HG03097 (cell line): ENCODE measurements around the gene RFX5.
"Not testable (repeated sequence)": the region's sequence is repeated elsewhere in the genome, so short reads cannot be mapped to it uniquely, and the experiment has no call there.

Source experiments
- ATAC-seq: cut with Tn5 transposase; IDR thresholded peaks from one replicate; pipeline ENCODE4 v1.9.1; 2021; ENCODE audit not compliant: unreplicated experiment, low FRiP score

The RFX5 gene

GRCh38 chr1:151346769-151347522 lies at the start of gene RFX5:
Gene RFX5 (minus strand): TSS chr1:151347252. CDS start chr1:151346320, 932 bp downstream.
- peak; percentile 90 for ATAC-seq

GRCh38 chr1:151396265-151396664 lies 49.2 kb upstream of the RFX5 start:
- ATAC-seq: not testable (repeated sequence)

DNA sequence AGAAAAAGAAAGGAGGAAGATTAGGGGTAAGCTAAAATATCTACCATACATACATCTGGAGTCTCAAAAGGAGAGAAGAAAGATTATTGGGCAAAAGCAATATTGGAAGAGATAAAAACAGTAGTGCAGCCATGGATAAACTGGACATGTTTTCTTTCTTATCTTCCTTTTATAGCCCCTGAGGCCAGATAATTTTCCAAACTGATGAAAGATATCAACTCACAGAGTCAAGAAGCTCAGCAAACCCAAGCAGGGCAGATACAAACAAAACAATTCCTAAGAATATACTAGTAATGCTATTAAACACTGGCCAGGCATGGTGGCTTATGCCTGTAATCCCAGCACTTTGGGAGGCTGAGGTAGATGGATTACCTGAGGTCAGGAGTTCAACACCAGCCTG lies 46.5 kb upstream of the RFX5 start:
- ATAC-seq: no peak

GRCh38 chr1:151391079-151391563 lies 44.1 kb upstream of the RFX5 start:
- ATAC-seq: no peak

DNA sequence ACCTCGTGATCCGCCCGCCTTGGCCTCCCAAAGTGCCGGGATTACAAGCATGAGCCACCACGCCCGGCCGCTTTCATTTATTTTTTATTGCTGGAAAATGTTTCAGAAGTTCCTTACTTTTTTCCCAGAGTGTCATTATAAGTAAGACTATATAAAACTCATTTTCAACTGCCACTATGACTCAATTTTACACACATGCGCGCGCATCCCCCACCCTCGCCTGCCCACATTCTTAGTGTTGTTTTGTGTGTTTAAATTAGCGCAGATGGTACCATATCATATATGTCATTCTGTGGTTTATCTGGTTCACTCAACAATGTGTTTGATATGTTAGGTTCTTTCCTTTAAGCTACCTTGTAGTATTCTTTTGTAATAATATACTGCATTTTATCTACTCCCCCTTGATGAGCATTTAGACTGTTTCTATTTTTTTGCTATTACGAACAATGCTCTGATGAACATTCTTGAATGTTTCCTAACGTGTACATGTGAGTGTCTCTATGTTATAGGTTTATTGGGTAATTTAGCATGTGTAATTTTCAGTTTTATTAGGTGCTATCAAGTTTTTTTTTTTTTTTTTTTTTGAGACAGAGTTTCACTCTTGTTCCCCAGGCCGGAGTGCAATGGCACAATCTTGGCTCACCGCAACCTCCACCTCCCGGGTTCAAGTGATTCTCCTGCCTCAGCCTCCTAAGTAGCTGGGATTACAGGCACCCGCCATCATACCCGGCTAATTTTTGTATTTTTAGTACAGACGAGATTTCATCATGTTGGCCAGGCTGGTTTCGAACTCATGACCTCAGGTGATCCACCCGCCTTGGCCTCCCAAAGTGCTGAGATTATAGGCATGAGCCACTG lies 43.4 kb upstream of the RFX5 start:
- ATAC-seq: not testable (repeated sequence)

DNA sequence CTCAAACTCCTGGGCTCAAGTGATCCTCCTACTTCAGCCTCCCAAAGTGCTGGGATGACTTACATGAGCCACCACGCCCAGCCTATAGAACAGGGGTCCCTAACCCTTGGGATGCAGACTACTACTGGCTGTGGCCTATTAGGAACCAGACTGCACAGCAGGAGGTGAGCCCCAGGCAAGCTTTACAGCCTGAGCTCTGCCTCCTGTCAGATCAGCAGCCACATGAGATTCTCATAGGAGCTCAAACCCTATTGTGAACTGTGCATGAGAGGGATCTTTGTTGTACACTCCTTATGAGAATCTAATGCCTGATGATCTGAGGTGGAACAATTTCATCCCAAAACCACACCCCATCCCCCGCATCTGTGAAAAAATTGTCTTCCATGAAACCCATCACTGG lies 39.0 kb upstream of the RFX5 start:
- ATAC-seq: no peak

- ATAC-seq: no peak
Observed at GRCh38 chr1:151384584-151384983, 37.5 kb upstream of the RFX5 start.

DNA sequence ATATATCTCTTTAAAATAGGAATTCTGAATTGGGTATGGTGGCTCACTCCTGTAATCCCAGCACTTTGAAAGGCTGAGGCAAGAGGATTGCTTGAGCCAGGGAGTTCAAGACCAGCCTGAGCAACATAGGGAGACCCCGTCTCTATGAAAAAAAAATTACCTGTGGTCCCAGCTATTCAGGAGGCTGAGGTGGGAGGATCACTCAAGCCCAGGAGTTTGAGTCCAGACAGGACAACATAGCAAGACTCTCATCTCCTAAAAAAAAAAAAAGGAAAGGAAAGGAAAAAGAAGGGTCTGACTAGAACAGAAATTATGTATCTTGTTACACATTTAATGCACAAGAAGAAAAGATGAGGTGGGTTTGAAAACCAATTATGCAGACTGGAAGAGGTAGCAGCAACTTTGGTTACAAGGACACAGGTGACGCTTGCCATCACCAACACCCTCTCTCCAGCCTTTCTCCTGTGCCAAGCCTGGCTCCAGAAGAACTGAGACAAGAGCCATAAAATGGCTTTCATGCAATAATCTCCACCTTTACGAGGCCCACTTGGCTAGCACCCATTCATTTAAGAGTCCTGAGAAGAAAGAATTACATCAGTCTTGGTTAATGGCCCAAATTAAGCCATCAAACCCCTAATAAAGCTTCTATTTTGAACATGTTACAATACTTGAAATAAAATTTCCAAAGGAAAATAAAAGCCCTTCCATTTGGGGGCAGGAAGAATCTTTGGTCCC lies 30.3 kb upstream of the RFX5 start:
- ATAC-seq: no peak

GRCh38 chr1:151373196-151373595 lies 26.1 kb upstream of the RFX5 start:
- no peak for ATAC-seq

GRCh38 chr1:151372058-151372934 lies 25.2 kb upstream of the RFX5 start, which contains the start of gene SELENBP1:
Gene SELENBP1 (minus strand): TSS chr1:151372705. CDS start chr1:151372641, 64 bp downstream.
- ATAC-seq: no peak

GRCh38 chr1:151371370-151372057 lies 24.5 kb upstream of the RFX5 start:
- ATAC-seq: no peak

- no peak for ATAC-seq
Observed at GRCh38 chr1:151370211-151370911, 23.3 kb upstream of the RFX5 start.

- no peak for ATAC-seq
Observed at GRCh38 chr1:151369621-151370048, 22.6 kb upstream of the RFX5 start.

DNA sequence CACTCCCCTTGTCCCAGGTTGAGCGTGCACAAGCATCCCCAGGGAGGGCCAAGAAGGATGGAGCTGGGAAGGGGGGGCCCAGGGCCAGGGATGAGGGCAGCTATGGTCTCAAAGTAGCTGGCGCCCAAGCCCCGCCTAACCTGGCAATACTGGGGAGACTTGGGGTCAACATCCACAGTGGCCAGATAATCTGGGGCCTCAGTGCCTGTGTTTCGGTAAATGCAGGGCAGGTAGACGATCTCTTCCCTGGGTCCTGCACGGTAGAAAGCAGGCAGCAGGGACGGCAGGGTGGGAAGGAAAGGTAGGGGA lies 22.2 kb upstream of the RFX5 start:
- ATAC-seq: no peak

DNA sequence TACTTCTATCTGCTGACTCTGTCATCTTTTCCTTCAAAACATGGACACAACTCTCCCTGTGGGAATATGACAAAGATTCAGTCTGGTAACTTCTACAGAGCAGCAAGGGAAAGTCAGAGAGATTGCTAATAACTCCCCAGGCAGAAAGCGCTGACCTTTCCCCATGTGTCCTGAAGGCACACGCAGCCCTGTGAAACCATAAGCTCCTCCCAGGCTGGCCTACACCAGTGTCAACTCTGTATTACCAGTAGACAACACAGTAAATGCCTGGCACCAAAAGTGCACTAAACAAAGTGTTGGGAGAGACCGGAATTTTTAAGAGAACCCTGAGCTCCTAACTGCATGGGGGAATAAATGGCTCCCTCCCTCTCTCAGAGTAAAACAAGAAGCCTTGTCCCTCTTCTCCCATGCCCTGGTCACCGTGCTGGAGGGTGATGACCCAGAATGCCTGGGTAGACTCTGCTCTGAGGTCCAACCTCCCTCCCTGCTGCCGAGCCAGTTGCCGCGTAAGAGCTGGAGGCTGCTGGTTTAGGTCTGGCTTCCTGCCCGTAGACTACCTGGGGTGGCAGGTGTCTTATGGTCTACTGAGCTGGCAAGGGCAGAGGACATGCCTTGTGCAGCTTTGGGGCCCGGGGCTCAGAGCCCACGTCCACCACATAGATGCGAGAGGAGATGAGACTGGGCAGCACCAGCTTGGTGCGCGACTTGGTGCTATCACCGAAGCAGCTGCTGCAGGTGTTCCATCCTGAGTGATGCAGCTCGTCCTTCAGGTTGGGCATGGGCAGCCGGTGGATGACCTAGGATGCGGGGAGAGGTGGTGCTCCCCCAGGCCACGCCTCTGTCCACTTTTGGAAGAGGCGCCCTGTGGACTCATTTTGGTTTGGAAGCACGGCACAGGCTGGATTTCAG lies 21.6 kb upstream of the RFX5 start:
- no peak for ATAC-seq

- no peak for ATAC-seq
Observed at GRCh38 chr1:151367658-151368392, 20.8 kb upstream of the RFX5 start.

DNA sequence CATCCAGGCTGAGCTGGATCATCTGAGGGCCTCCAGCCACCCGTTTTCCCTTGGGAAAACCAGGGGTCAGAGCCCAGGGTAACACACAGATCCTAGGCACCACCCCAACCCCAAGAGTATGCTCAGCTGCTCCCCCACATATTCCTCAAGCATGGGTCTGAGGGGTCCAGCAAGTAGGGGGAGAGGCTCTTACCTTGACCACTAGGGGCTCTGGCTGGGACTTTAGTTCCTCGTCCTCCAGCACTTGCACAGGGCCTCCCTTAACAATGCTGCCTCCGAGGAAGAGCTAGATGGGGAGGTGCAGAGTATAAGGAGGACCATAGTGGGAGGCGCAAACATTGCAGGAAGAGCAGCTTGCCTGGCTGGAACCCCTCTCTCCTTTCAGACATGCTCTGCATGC lies 17.9 kb upstream of the RFX5 start:
- ATAC-seq: no peak
